ENCODE measurements around the gene BRAT1. TPM values are rescaled to one million over a fixed set of nuclear protein-coding genes. Genes with fewer than 3 reads are reported as not detected.

The BRAT1 gene
- total RNA-seq, 1 experiment from 2014 or later, result 87.9 TPM

DNA sequence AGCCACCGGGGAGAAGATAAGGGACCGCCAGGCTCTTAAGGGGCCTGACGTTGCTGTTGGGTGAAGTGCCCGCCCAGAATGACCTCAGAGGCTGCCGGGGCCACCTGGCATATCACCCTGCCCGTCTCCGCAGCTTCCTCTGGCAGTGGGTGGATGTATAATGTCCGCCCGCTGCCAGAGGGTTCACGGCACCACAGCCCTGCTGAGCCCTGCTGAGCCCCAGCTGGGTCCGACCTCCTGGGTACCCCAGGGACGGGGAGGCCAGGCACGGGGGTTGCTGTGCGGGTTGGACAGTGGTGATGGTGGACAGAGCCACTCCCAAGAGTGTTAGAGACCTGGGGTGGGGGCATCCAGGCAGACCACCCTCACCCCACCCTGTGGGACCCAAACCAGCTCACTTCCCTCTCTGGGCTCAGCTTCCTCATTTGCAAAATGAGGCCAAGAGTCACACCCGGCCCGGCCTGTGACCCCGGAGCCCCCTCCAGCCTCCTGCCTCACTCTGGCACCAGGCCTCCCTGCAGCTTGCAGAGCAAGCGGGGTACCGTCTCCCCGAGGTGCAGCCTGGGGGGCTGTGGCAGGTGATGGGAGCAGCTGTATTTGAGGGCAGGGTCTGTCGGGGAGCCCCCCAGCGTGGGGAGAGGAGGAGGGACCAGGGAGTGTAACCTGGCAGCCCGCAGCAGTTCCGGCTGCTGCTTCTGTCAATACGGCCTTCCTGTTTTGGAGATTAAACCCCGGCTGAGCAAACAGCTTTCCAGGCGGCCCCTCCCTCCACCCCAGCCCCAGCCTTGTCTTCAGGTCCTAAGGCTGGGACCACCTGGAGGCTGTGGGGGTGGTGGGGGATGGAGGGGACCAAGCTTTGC lies 44.2 kb downstream of the BRAT1 start:
- peak; percentile 74 for DNase-seq (ENCODE audit: low spot score)

DNA sequence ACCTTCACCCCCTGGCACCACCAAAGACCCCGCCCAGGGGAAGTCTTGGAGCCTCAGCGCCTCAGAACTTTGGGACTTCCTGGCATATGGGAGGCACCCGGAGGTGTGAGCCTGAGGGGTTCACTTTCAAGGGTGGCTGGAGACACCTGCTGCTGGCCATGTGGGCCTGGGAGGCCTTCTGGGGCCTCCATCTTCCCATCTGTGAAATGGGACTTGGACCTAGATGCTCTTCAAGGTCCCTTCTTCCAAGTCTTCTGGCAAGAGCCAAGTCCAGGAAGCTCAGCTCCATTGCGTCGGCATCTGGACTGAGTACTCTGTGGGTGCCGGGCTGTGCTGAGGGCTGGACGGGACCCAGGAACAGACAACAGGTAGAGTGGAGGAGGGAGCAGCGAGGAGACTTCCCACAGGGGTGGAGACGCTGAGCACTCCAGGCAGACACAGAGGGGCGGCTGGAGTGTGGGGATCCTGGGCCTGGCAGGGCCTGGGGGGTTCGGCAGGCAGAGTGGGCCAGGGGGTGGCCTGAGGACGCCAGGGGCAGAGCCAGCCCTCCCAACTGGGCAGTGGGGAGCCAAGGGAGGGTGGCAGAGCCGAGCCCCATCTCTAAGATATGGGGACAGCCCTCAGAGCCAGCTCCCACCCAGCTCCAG lies 45.1 kb downstream of the BRAT1 start:
- DNase-seq (ENCODE audit: low spot score), result no peak

DNA sequence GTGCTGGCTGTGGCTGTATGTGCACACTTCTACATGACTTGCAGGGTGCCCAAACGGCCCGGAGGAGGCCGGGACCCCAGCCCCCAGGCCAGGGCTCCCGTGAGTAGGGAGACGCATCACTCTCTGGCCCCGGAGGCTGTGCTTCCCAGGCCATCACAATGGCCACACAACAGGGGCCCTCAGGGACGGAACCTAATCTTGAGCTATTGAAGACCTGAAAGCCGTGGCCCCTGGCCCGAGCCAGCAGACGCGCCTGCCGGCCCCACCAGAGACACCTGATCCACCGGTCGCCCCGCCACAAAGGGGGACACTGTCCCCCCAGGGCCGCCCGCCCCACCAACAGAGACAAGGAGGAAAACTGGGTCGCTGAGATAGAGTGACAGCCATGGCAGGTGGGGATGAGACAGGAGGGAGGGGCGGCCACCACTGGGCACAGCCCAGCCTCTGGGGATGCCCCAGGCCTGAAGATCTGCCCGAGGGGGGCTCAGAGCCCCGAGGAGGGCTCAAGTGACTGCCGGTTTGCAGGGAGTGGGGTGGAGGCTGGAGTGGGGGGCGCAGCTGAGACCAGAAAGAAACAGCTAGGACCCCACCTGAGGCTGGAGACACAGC lies 45.9 kb downstream of the BRAT1 start:
- no peak for DNase-seq (ENCODE audit: low spot score)

DNA sequence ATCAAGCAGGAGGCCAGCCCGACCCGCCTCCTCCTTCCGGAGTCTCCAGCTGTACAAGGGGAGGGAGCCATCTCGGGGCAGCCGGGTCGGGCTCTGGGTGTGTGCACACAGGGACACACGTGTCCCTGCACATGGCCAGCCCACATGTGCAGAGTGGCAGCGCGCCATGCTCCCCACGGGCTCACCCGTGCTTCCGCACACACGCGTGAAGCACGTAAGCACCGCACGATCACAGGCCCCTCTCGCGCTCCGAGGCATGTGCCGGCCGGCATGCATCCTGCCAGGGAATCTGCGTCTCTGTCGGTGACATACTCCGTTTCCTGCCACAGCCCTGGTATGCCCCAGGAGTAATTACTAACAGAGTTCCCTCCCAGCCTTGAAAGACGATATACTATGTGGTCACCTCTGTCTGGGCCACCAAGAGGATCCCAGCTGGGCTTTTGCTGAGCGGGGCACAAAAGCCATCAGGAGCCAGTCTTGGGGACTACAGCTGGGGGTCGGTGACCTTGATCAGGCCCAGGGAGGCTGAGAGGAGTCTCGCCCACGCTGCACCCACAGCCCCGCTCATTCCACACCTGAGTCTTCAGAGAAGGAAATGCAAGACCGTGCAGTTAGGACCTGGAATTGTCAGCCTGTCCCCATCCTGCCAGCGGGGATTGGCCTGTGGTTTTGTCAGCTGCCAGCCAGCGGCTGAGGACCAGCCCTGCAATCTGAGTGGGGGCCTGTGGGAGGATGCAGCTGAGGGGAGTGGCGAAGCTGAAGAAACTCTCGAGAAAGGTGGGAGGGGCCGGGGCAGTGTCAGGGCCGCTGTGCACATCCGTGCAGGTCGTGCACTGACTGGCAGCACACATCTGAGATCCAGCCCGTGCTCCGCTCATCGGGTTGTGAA lies 46.8 kb downstream of the BRAT1 start:
- DNase-seq (ENCODE audit: low spot score), result peak; percentile 68

DNA sequence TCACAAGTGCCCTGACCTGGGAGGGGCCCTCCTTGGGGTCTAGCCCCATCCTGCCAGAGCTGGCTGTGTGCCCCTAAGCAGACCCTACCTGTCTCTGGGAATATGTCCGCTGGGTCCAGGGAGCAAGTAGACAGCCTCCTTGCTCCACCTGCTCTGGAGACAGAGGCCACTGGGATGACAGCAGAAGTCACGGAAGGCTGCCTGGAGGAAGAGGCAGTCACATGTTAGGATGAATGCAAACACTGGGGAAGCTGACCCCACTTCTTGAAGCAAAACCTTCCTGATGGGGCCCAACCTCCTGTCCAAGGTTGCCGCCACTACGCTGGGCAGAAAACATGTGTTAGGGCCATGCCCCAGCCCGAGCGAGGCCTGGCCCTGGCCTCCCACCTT lies 47.4 kb downstream of the BRAT1 start:
- no peak for DNase-seq (ENCODE audit: low spot score)

DNA sequence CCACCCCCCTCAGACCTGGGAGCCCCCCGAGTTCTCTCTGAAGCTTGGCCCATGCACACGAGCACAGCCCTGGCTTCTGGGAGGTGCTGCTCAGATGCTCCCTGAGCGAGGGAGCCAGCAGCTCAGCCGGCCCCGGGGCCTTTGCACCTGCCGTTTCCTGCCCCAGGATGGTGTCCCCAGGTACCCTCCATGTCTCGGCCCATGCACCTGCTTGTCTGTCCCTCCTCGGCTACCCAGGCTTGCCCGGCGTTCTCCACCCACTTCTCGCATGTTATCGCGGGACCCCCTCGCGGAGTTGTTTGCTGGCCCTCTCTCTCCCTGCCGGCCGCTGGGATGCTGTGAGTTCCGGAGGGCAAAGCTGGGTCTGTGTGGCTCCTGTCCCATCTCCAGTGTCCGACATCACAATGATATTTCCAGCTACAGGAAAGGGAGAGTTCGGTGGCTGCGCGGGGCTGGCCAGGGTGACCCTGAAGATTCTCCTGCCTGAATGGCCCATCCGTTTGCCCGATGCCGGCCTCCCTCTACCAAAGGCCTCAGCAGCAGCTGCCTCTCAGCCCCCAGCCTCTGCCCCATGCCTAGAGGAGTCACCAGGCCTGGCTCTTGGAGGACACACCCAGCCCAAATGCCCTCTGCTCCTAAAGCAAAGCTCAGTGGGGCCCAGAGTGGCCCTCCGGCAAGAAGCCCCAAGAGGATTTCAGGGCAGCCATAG lies 48.0 kb downstream of the BRAT1 start:
- no peak for DNase-seq (ENCODE audit: low spot score)

DNA sequence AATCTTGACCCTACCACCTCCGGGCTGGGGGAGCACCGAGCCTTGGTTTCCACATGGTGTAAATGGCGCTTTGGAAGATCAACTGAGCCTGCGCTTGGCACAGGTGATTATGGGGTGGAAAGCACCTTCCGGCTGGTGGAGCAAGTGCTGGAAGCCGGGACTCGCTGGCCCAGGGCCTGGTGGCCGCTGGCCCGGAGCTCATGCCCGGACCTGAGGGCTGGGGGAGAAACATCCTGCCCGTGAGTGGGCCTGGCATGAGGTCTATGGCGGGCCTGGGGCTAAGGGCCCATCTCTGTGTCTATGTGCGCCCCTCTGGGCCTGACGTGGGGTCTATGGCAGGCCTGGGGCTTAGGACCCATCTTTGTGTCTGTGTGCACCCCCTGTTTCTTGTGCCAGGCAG lies 49.9 kb downstream of the BRAT1 start:
- DNase-seq (ENCODE audit: low spot score), result no peak

DNA sequence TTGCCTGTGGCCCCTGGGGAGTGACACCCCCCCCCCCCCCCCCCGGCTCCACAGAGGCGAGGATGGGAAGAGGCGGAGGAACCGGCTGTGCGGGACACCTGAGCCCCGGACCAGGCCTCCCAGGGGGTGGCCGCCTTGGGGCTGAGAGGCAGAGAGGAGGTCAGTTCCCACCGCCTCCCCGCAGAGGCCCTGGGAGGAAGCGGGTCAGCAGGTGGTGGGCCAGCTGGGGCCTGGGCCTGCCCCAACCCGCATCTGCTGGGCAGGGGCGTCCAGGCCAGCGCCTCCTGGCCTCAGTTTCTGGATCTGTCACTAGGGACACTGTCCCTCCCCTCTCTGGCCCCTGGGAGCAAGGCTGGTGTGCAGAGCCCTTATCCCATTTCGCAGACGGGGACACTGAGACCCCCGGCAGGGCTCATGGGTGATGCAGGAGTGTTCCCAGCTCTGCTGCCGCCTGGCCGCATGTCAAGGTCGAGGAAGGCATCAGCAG lies 50.4 kb downstream of the BRAT1 start:
- DNase-seq (ENCODE audit: low spot score), result no peak

DNA sequence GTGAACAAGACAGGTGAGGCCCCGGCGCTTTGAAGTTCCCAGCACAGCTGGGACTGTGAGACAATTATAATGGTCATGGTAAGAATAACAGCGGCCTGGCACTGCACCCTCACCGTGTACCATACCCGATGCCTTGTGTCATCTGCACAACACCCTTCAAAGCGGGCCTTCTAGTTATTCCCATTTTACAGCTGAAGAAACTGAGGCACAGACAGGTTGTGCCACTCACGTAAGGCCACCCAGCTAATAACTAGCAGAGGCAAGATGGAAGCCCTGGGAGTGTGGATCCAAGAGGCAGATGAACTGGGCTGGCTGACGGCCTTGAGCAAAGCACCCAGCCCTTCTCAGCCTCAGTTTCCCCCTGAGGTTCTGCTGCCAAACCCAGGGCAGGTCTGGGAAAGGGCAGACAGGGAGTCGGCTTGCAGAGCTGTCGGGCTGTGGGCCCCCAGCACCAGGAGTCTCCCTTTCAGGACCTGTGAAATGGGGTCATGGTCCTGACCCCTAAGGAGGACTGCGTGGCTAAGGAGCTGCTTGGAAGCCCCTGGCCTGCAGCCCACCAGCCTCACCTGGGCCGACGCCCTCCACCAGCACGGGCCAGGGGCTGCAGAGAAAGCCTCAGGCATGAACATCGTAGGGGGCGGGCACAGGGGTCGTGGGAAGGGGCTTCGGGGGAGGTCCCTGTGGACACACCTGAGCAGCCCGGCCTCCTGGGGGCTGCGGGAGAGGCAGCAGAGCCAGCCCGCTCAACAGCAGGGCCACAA lies 51.0 kb downstream of the BRAT1 start:
- DNase-seq (ENCODE audit: low spot score), result no peak

DNA sequence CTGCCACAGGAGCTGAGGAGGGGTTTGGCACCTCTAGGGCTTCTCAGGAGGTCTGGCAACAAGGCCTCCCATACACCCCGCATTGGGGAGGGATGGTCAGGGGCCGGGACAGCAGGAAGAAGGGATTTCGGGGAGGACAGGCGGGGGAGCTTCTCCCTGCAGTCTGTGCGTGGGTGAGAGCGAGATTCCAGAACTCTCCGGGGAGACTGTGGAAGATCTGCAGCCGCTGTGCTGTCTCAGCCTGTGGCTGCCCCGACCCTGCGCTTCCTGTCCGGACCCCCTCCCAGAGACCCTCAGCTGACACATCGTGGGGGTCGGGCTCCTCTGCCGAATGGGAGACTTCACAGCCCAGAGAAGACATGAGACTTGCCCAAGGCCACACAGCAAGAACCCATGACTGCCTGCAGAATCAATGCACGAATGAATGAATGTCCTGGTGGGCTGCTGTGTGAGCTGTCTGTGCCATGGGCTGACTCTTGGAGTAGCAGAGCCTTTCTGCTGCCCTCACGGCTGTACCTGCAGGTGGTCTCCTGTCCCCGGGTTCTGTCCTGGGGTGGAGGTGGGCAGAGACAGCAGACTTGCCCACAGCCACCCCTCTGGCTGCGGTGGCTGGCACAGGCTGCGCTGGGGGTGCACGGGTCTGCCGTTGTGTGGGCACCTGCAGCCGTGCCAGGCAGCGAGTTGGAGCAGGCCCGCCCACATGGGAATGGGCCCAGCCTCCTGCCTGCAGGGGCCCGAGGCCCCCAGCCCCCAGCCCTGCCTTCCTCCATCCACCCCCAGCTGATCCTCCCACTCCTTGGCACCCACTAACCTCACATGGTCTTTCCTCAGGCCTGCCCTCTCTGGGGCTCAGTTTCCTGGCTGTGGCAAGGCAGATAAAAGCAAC lies 52.0 kb downstream of the BRAT1 start:
- no peak for DNase-seq (ENCODE audit: low spot score)

DNA sequence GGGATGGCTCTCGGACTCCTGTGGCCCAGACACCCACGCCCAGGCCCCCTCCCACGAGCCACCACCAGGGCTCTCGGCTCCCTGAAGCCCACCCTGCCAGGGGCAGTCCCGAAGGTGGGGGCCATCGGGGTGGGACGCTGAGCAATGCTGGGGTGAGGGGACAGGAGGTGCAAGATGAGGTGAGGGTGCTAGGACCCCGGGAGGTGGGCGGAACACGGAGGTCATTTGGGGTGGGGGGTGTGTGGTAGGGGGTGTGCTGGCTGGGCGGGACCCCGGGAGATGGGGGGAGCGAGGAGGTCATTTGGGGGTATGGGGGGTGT lies 52.7 kb downstream of the BRAT1 start:
- no peak for DNase-seq (ENCODE audit: low spot score)

DNA sequence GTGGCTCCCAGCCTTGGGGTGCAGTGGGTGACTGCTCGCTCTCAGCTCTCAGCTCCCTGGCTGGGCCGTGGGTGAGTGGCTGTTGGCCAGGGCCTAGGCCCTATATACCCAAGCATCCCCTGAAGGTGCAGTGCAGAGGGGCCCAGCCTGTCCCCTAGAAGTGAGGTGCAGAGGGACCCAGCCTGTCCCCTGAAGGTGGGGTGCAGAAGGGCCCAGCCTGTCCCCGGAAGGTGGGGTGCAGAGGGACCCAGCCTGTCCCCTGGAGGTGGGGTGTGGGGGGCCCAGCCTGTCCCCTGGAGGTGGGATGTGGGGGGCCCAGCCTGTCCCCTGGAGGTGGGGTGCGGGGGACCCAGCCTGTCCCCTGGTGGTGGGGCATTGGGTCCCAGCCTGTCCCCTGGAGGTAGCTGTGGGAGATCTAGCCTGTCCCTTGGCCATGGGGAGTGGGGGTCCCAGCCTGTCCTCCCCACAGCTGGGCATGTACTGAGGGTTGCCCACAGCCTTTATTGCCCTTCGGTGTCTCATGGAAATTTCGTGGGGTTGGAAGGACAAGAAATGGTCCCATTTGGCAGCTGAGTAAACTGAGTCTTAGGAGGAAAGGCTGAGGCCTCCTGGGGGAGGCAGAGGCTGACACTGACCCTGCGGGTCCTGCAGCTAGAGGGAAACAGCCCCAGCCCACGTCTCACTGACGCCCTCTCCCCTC lies 53.2 kb downstream of the BRAT1 start:
- DNase-seq (ENCODE audit: low spot score), result no peak

DNA sequence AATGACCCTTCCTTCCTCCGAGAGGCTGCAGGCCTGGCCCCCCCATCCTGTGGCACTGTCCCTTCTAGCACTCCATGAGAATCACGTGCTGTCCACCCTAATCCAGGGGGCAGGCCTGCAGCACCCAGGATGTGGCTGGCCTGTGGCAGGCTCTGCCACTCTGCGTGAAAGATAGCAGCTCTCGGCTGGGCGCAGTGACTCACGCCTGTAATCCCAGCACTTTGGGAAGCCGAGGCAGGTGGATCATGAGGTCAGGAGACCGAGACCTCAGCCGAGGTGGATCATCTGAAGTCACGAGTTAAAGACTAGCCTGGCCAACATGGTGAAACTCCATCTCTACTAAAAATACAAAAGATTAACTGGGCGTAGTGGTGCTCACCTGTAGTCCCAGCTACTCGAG lies 54.6 kb downstream of the BRAT1 start:
- DNase-seq (ENCODE audit: low spot score), result peak; percentile 68

DNA sequence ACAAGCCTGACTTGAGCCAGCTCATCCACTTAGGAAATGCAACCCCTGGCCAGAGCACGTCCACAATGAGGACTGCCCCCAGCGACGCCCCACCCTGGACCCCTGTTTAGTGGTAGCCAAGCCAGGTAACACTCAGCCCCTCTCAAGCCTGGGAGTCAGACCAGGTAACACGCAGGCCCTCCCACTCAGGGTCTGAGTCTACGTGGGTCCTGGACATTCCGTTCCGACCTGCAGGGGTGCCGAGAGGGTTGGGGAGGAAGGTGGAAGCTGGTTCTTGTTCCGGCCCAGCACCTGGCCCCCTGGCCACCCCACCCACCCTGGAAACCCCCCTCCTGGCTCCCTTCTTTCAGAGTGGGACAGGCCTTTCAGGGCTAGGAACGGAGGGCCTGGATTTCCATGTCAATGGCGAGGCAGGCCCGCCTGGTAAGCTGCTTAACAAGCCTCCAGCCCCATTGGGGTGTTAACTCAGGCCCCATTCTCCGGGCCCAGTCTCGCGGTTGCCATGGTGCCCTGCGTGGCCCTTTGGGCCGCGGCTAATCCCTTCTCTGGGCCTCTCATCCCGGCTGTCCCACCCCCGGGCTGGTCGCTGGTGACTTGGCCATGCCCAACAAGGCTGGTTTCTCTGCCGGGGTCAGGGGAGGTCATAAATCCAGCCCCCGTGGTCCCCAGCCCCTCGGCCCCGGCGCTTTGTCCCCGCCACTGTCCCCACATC lies 55.4 kb downstream of the BRAT1 start:
- no peak for DNase-seq (ENCODE audit: low spot score)

DNA sequence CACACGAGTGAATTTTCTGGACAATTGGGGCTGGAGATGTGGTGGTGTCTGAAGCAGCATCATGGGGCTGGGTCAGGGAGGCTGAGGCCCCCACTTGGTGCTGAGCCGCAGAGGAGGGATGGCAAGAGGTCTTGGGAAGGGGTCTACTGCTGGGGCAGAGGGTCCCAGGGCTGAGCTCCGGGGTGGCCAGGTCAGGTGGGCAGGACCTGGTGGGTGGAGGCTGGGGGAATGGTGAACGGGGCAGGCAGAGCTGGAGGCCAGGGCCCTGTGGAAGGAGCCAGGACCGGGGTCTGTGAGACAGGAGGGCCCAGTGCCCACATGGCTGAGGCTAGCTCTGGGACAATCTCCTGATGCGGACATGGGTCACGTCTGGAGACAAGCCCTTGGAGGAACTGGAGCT lies 56.1 kb downstream of the BRAT1 start:
- DNase-seq (ENCODE audit: low spot score), result no peak

DNA sequence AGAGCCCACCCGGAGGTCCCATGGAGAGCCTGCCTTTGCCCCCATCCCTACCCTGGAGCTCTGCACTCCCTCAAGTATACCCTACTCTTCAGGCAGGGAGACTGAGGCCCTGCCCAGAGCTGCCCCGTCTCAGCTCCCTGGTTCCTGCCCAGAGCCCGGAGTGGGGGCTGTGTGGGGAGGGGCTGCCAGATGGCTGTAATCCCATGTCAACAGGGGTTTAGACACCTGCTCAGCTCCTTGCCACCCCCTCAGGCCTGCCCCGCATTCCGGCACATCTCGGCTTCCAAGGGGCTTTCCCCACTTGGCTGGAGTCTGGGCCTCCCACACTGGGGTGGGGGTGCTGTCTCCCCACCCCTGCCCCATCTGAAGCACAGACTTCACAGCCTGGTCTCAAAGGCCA lies 56.6 kb downstream of the BRAT1 start:
- DNase-seq (ENCODE audit: low spot score), result no peak

DNA sequence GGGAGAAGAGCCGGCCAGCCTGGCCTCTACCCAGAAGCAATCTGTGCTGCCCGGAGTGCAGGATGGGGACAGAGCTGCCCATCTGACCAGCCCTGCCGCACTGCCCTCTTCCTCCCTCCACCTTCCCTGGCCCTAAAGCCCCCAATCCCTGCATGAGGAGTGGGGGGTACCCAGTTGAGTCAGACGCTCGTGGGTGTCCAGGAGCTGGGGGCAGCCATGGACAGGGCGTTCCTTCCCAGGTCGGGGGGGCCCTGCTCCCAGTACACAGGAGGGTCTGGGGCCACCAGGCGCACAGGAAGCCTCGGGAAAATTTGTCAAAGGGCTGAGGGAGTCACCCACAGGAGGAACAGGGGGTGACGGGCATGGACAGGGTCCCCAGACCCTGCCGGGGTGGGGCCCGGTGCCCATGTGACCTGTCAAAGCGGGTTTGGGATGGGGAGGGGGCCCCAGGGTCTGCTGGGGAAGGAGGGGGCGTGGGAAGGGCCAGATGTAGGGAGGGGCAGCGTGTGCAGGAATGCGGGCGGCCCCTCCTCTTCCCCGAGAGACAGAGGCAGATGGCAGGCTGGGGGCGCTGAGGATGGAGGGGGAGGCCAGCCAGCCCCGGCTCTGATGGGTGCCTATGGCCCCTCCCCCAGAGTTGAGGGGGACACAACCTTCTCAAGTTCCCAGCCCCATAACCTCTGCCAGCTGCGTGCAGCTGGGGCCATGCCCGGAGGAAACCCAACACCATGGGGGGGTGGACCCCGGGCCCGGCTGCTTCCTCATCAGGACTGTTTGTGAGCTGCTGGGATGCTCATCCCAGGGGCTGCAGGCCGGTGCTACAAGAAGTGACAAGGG lies 57.6 kb downstream of the BRAT1 start:
- no peak for DNase-seq (ENCODE audit: low spot score)

All from A172 (cell line).